ENCODE results near the gene CLIC1. TPM values are rescaled to one million over a fixed set of nuclear protein-coding genes. Genes with fewer than 3 reads are reported as not detected.

The CLIC1 gene
- total RNA-seq, 2 experiments from 2014 or later: 617 to 651 TPM

- Mint-ChIP-seq H3K4me3 (peak overlapping the region; percentile 95), H3K36me3 (ENCODE audit: low read depth) (peaks cover 61% of the 10 kb centered on the region), H3K27ac (peak overlapping the region; percentile 84), H3K4me1 (ENCODE audit: low read depth) (peaks cover 76% of the 10 kb centered on the region), H3K27me3 (ENCODE audit: low read depth) (no peaks in the 10 kb centered on the region), H3K9me3 (ENCODE audit: insufficient read depth) (no peaks in the 10 kb centered on the region)
- peak; percentile 40 for DNase-seq
- ChIA-PET CTCF (interaction anchor here (0.8 to 4.9 kb wide), 8 partner anchors 10 to 102 kb away, joined by 3 to 29 read pairs (median 6); partner anchors contain the start of genes ABHD16A, CLIC1, LSM2 and LY6G5C), POLR2A (interaction anchor here (0.7 to 7.2 kb wide), 3 partner anchors 11 to 135 kb away, joined by 3 to 83 read pairs (median 3); partner anchors contain the start of genes MSH5 and NEU1)
- no peak for ATAC-seq
Observed at GRCh38 chr6:31727717-31728671, 8.3 kb downstream of the CLIC1 start.

GRCh38 chr6:31727034-31727716, 9.2 kb downstream of the CLIC1 start:
- DNase-seq (no peak), ATAC-seq (peak; percentile 29)
- H3K4me3 Mint-ChIP-seq: peak overlapping the region; percentile 66
- H3K27me3 Mint-ChIP-seq (ENCODE audit: low read depth): no peaks in the 10 kb centered on the region
- peaks cover 58% of the 10 kb centered on the region for H3K36me3 Mint-ChIP-seq (ENCODE audit: low read depth)
- POLR2A ChIA-PET: interaction anchor here (0.7 to 7.2 kb wide), 2 partner anchors 12 to 42 kb away, joined by 3 to 83 read pairs; partner anchors contain the start of gene MSH5
- CTCF ChIA-PET: interaction anchor here (0.6 to 4.9 kb wide), 9 partner anchors 11 to 103 kb away, joined by 3 to 29 read pairs (median 3); partner anchors contain the start of genes ABHD16A, CLIC1, LSM2 and LY6G5C
- peak overlapping the region; percentile 84 for H3K27ac Mint-ChIP-seq
- peaks cover 75% of the 10 kb centered on the region for H3K4me1 Mint-ChIP-seq (ENCODE audit: low read depth)
- H3K9me3 Mint-ChIP-seq (ENCODE audit: insufficient read depth): no peaks in the 10 kb centered on the region

- Mint-ChIP-seq H3K27me3 (ENCODE audit: low read depth) (peaks cover 3% of the 10 kb centered on the region), H3K27ac (peak overlapping the region; percentile 31), H3K9me3 (ENCODE audit: insufficient read depth) (no peaks in the 10 kb centered on the region), H3K4me3 (no peak overlapping the region), H3K4me1 (ENCODE audit: low read depth) (peaks cover 65% of the 10 kb centered on the region), H3K36me3 (ENCODE audit: low read depth) (peaks cover 44% of the 10 kb centered on the region)
- ChIA-PET POLR2A (interaction anchor here (0.7 to 7.2 kb wide), 3 partner anchors 9 to 73 kb away, joined by 4 to 83 read pairs (median 5); partner anchors contain the start of genes BAG6 and MSH5), CTCF (interaction anchor here (1.1 to 2.8 kb wide), 5 partner anchors 12 to 70 kb away, joined by 3 to 18 read pairs (median 6); partner anchors contain the start of genes ABHD16A, CLIC1, LY6G5C and MSH5)
- DNase-seq: no peak
- no peak for ATAC-seq
Observed at GRCh38 chr6:31725502-31726350, 10.6 kb downstream of the CLIC1 start.

DNA sequence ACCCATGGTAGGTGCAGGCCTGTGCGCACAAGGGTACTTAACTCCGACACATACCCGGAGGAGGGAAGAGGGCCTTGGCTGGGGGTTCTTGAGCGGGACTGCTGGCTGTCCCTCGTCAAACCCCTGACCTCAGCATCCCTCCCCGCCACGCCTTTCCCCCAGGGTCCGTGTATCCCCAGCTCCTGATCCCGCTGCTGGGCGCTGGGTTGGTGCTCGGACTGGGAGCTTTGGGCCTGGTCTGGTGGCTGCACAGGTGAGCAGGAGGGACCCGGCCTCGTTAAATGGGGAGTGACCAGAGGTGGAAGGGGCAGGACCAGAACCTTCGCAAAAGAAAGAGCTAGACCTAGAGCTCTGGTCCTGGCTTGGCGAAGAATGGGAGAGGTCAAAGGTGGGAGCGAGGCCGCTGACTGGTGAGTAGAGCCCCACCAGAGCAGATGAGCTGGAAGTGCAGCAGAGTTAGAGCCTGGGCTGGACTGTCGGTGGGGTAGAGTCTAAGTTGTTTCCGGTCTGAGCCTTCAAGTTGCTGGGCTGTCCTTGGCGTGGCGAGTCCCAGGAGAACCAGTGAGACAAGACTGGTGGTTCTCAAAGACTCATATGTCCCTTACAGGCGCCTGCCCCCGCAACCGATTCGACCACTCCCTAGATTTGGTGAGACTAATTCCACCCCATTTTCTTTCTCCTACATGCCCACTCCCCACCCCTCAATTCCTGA, 12.2 kb downstream of the CLIC1 start:
- DNase-seq (no peak), ATAC-seq (no peak)
- Mint-ChIP-seq H3K27me3 (ENCODE audit: low read depth) (peaks cover 8% of the 10 kb centered on the region), H3K4me1 (ENCODE audit: low read depth) (peaks cover 51% of the 10 kb centered on the region), H3K9me3 (ENCODE audit: insufficient read depth) (no peaks in the 10 kb centered on the region), H3K36me3 (ENCODE audit: low read depth) (peaks cover 30% of the 10 kb centered on the region), H3K4me3 (peak overlapping the region; percentile 25), H3K27ac (peak overlapping the region; percentile 56)
- ChIA-PET CTCF (interaction anchor here (0.9 to 2.4 kb wide), 3 partner anchors 46 to 107 kb away, joined by 4 to 7 read pairs (median 5); no protein-coding TSS in a partner anchor), POLR2A (interaction anchor here (0.7 to 3.5 kb wide), 5 partner anchors 11 to 82 kb away, joined by 3 to 14 read pairs (median 4); partner anchors contain the start of gene MSH5)

GRCh38 chr6:31723245-31723979, 12.9 kb downstream of the CLIC1 start, which contains the start of gene MPIG6B:
MPIG6B (plus strand) TSS chr6:31723373; CDS start chr6:31723384, 11 bp downstream.
- no peaks in the 10 kb centered on the region for H3K9me3 Mint-ChIP-seq (ENCODE audit: insufficient read depth)
- POLR2A ChIA-PET: interaction anchor here (1.0 to 3.5 kb wide), 3 partner anchors 12 to 17 kb away, joined by 3 to 14 read pairs (median 9); partner anchors contain the start of gene MSH5
- H3K27me3 Mint-ChIP-seq (ENCODE audit: low read depth): peaks cover 8% of the 10 kb centered on the region
- H3K27ac Mint-ChIP-seq: peak within 1 kb of the TSS; percentile 85
- peak; percentile 39 for DNase-seq
- peak within 1 kb of the TSS; percentile 25 for H3K4me3 Mint-ChIP-seq
- no peak for ATAC-seq
- peaks cover 43% of the 10 kb centered on the region for H3K4me1 Mint-ChIP-seq (ENCODE audit: low read depth)
- CTCF ChIA-PET: interaction anchor here (0.8 to 2.4 kb wide), 3 partner anchors 9 to 107 kb away, joined by 3 to 7 read pairs (median 4); no protein-coding TSS in a partner anchor
- H3K36me3 Mint-ChIP-seq (ENCODE audit: low read depth): peaks cover 24% of the 10 kb centered on the region

- no peak overlapping the region for H3K4me3 Mint-ChIP-seq
- no peaks in the 10 kb centered on the region for H3K9me3 Mint-ChIP-seq (ENCODE audit: insufficient read depth)
- ChIA-PET POLR2A (interaction anchor here (3.5 kb wide), 1 partner anchor 18 kb away, joined by 14 read pairs; the partner anchor contains the start of gene MSH5), CTCF (interaction anchor here (2.4 kb wide), 1 partner anchor 48 kb away, joined by 7 read pairs; no protein-coding TSS in a partner anchor)
- H3K27me3 Mint-ChIP-seq (ENCODE audit: low read depth): peaks cover 8% of the 10 kb centered on the region
- H3K27ac Mint-ChIP-seq: peak overlapping the region; percentile 40
- H3K36me3 Mint-ChIP-seq (ENCODE audit: low read depth): peaks cover 14% of the 10 kb centered on the region
- ATAC-seq (no peak), DNase-seq (no peak)
- H3K4me1 Mint-ChIP-seq (ENCODE audit: low read depth): peaks cover 32% of the 10 kb centered on the region
Observed at GRCh38 chr6:31722173-31722572, 14.2 kb downstream of the CLIC1 start.

DNA sequence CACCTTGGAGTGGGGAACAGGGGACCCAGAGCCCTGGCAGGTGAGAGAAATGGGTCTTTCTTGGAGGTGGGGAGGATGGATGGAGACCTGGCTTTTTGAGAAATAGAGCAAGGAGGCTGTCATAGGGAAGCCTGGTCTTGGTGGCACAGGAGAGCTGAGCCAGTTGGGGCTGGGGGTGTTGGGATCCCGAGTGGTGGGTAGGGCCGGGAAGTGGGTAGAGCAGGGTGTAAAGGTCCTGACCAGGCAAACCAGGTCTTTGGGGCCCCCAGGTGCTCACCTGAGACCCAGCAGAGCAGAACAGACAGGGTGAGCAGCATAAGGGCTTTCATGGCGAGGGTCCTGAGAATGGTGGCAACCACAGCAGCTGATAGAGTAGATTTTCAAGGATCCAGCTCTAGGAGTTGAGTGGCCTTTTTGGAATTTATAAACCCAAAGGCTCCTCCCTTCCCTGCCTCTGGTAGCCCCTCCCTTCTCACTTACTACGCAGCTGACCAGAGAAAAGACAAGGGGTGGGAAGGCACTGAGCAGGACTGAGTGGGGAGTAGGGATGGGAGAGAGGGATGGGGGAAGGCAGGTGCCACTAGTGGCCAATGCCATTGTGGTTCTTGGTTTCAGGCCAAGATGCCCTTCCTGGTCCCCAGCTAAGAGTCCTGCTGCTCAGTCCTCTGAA, 14.8 kb downstream of the CLIC1 start, which contains the start of gene LY6G6C:
TSS of gene LY6G6C (minus strand) at position 396 of the 670 bp plus-strand sequence. CDS start at position 329, 67 bp downstream.
- Mint-ChIP-seq H3K9me3 (ENCODE audit: insufficient read depth) (no peaks in the 10 kb centered on the region), H3K27ac (peak within 1 kb of the TSS; percentile 40), H3K27me3 (ENCODE audit: low read depth) (peaks cover 8% of the 10 kb centered on the region), H3K4me3 (no peak within 1 kb of the TSS), H3K4me1 (ENCODE audit: low read depth) (peaks cover 25% of the 10 kb centered on the region), H3K36me3 (ENCODE audit: low read depth) (peaks cover 8% of the 10 kb centered on the region)
- no peak for ATAC-seq
- ChIA-PET POLR2A (interaction anchor here (1.8 to 3.5 kb wide), 2 partner anchors 9 to 19 kb away, joined by 5 to 14 read pairs; partner anchors contain the start of gene MSH5), CTCF (no interaction called here)
- DNase-seq: no peak

DNA sequence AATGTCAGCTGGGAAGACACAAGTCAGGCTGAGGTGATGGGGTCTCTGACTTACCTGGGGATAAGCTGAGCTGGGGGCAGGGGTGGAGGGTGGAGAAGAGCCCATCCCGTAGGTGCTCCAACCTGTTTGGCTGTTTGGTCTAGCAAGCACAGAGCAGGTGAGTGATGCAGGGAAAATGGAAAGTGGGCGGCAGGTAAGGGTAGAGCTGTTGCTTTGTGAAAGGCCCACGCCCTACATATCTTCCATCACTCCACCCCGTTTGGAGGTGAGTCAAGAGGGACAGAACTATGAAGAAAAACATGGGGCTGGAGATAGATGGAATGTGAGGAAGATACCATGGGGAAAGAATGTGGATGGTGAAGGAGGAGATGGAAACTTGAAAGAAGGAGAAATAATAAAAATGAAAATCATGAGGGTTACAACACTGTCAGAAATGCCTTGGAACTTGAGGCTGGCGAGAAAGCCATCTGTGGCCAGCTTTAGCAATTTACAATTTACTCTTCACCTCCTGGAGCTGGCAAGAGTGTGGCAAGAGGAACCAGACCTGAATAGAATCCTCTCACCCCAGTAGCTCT, 16.0 kb downstream of the CLIC1 start:
- no peaks in the 10 kb centered on the region for H3K36me3 Mint-ChIP-seq (ENCODE audit: low read depth)
- no peak overlapping the region for H3K4me3 Mint-ChIP-seq
- POLR2A ChIA-PET: interaction anchor here (1.8 kb wide), 1 partner anchor 10 kb away, joined by 5 read pairs; no protein-coding TSS in a partner anchor
- no peaks in the 10 kb centered on the region for H3K9me3 Mint-ChIP-seq (ENCODE audit: insufficient read depth)
- peaks cover 15% of the 10 kb centered on the region for H3K4me1 Mint-ChIP-seq (ENCODE audit: low read depth)
- ATAC-seq (no peak), DNase-seq (no peak)
- no peak overlapping the region for H3K27ac Mint-ChIP-seq
- peaks cover 8% of the 10 kb centered on the region for H3K27me3 Mint-ChIP-seq (ENCODE audit: low read depth)
- CTCF ChIA-PET: no interaction called here

GRCh38 chr6:31719001-31719400, 17.3 kb downstream of the CLIC1 start:
- no peak for ATAC-seq
- H3K4me3 Mint-ChIP-seq: no peak overlapping the region
- peaks cover 17% of the 10 kb centered on the region for H3K4me1 Mint-ChIP-seq (ENCODE audit: low read depth)

More at GRCh38 chr6:31719001-31719400, 17.3 kb downstream of the CLIC1 start:
- H3K27ac Mint-ChIP-seq: no peak overlapping the region
- ChIA-PET CTCF (no interaction called here), POLR2A (no interaction called here)
- no peaks in the 10 kb centered on the region for H3K36me3 Mint-ChIP-seq (ENCODE audit: low read depth)
- H3K27me3 Mint-ChIP-seq (ENCODE audit: low read depth): peaks cover 12% of the 10 kb centered on the region
- H3K9me3 Mint-ChIP-seq (ENCODE audit: insufficient read depth): no peaks in the 10 kb centered on the region
- DNase-seq: no peak
